Neuronal stem cell (in vitro differentiated cells): ENCODE data around the gene CUBN.

Experiments used
- DNase-seq: peaks from one replicate; pipeline ENCODE4 v3.0.0-alpha.2; 2013; ENCODE audit warnings: low spot score
- H2AFZ ChIP-seq: one replicate; pipeline ENCODE4 v1.6.1; 2013; ENCODE audit warnings: mild to moderate bottlenecking, low read length, inconsistent platforms
- H2AK5ac ChIP-seq: 2 replicates; pipeline ENCODE4 v1.6.1; 2013; ENCODE audit warnings: low read depth, mild to moderate bottlenecking, inconsistent platforms, low read length, moderate library complexity, mixed read lengths
- H2BK120ac ChIP-seq: 2 replicates; pipeline ENCODE4 v1.6.1; 2013; ENCODE audit warnings: low read depth, mild to moderate bottlenecking, inconsistent platforms, low read length, moderate library complexity, mixed read lengths
- H2BK12ac ChIP-seq: one replicate; pipeline ENCODE4 v1.6.1; 2013; ENCODE audit warnings: low read length, inconsistent platforms
- H2BK15ac ChIP-seq: 2 replicates; pipeline ENCODE4 v1.6.1; 2013; ENCODE audit warnings: mild to moderate bottlenecking, low read length, inconsistent platforms, mixed read lengths
- H2BK5ac ChIP-seq: one replicate; pipeline ENCODE4 v1.6.1; 2013; ENCODE audit warnings: inconsistent platforms, mild to moderate bottlenecking, low read length, moderate library complexity
- H3K14ac ChIP-seq: one replicate; pipeline ENCODE4 v1.6.1; 2013; ENCODE audit warnings: low read length, inconsistent platforms
- H3K18ac ChIP-seq: 2 replicates; pipeline ENCODE4 v1.6.1; 2013; ENCODE audit warnings: low read length, inconsistent platforms
- H3K23ac ChIP-seq: 2 replicates; pipeline ENCODE4 v1.6.1; 2013; ENCODE audit warnings: low read depth, mild to moderate bottlenecking, mixed read lengths, low read length, inconsistent platforms; ENCODE audit not compliant: poor library complexity
- H3K27ac ChIP-seq: replicated peaks from 3 replicates; pipeline ENCODE4 v1.5.1; 2013; ENCODE audit warnings: low read length, inconsistent platforms
- H3K27me3 ChIP-seq, 3 experiments: 2 replicates each; pipeline ENCODE4 v1.6.1; 2013; ENCODE audit warnings: low read length in 3 of 3, mild to moderate bottlenecking in 2 of 3, inconsistent platforms in 1 of 3, low read depth in 1 of 3, mixed read lengths in 1 of 3, moderate library complexity in 1 of 3; ENCODE audit not compliant: control insufficient read depth in 3 of 3, insufficient read depth in 3 of 3
- H3K36me3 ChIP-seq, 2 donors: replicated peaks in 1 of 2; 2 replicates each; pipeline ENCODE4 v1.6.1; 2013; ENCODE audit warnings: low read length in 2 of 2; ENCODE audit not compliant: control insufficient read depth in 2 of 2, insufficient read depth in 2 of 2
- H3K4ac ChIP-seq: 2 replicates; pipeline ENCODE4 v1.6.1; 2013; ENCODE audit warnings: inconsistent platforms, mild to moderate bottlenecking, low read length, moderate library complexity
- H3K4me1 ChIP-seq, 2 donors: 1 replicate in 1 of 2; 2 replicates in 1 of 2; pipeline ENCODE4 v1.6.1; 2013; ENCODE audit warnings: low read length in 2 of 2, low read depth in 1 of 2; ENCODE audit not compliant: control insufficient read depth in 2 of 2, insufficient read depth in 1 of 2
- H3K4me2 ChIP-seq: one replicate; pipeline ENCODE4 v1.6.1; 2013; ENCODE audit warnings: mild to moderate bottlenecking, low read length, inconsistent platforms; ENCODE audit not compliant: insufficient read depth, poor library complexity, severe bottlenecking
- H3K4me3 ChIP-seq, 2 donors: 2 replicates each; pipeline ENCODE4 v1.5.1; 2013; ENCODE audit warnings: low read length in 2 of 2, mild to moderate bottlenecking in 2 of 2, inconsistent platforms in 1 of 2, moderate library complexity in 1 of 2
- H3K79me1 ChIP-seq: one replicate; pipeline ENCODE4 v1.6.1; 2013; ENCODE audit warnings: low read depth, mild to moderate bottlenecking, inconsistent platforms, low read length, moderate library complexity
- H3K9ac ChIP-seq: one replicate; pipeline ENCODE4 v1.6.1; 2013; ENCODE audit warnings: mild to moderate bottlenecking, low read depth, low read length, inconsistent platforms; ENCODE audit not compliant: poor library complexity
- H3K9me3 ChIP-seq, 2 donors: replicated peaks in 1 of 2; 2 replicates each; pipeline versions ENCODE3 to v1.6.1; 2013; ENCODE audit warnings: low read length in 2 of 2, mild to moderate bottlenecking in 2 of 2, inconsistent platforms in 1 of 2, low read depth in 1 of 2, mixed read lengths in 1 of 2, moderate library complexity in 1 of 2; ENCODE audit not compliant: control insufficient read depth in 2 of 2, insufficient read depth in 1 of 2
- H4K8ac ChIP-seq: one replicate; pipeline ENCODE4 v1.6.1; 2013; ENCODE audit warnings: low read depth, mild to moderate bottlenecking, inconsistent platforms, low read length, moderate library complexity
- H4K91ac ChIP-seq: one replicate; pipeline ENCODE4 v1.6.1; 2013; ENCODE audit warnings: low read length, low read depth, mild to moderate bottlenecking, inconsistent platforms; ENCODE audit not compliant: poor library complexity
- WGBS, 2 donors: extraction: QIAGEN DNeasy Blood & Tissue Kit; methylation state at CpG; one replicate each; pipeline ENCODE4 v1.1.7; 2013; ENCODE audit warnings: missing lambda C conversion rate in 2 of 2, mixed read lengths in 1 of 2; ENCODE audit not compliant: insufficient read length in 2 of 2, insufficient replicate concordance in 1 of 2; ENCODE audit errors: extremely low coverage in 2 of 2; 5-methylcytosine and 5-hydroxymethylcytosine counted together

The CUBN gene

DNA sequence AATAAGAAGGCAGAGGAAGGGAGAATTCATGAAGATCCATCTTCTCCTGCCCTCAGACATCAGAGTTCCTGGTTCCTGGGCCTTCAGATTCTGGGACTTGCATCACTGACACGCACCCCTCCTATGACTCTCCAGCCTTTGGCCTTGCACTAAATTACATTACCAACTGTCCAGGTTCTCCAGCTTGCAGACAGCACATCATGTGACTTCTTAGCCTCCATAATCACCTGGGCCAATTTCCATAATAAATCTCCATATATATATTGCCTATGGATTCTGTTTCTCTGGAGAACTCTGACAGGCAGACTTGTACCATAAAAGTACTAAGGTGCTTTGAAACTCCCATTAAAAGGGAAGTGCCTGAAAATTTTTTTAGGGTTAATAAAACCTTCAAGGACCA, 335.6 kb downstream of the CUBN start:
- Histone ChIP-seq H3K14ac (no peak overlapping the region), H3K79me1 (no peaks in the 10 kb centered on the region)
- no CpG with 5 or more reads among the region's 1 CpG for WGBS, 2 donors

DNA sequence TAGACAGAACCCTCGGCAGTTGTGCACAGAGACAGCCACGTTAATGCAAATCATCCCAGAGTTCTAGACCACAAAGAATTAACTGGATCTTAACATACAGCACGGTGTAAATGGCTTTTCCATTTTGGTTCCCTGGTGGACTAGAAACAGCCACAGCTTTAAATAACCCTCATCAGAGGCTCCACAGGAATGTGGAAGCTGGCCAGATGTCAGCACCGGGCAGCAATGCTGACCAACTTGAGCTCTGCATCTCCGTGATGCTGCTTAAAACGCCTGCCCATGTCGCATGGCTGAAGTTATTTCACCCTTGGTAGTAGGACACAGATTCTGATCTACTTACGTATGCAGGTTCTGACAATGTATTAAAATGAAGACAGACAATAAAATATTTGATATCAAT, 336.9 kb downstream of the CUBN start:
- Histone ChIP-seq H3K9me3 (peaks cover 0 to 3% of the 10 kb centered on the region in 2 donors), H3K79me1 (no peaks in the 10 kb centered on the region), H2BK5ac (no peak overlapping the region), H3K4me2 (no peak overlapping the region), H3K4me3 (no peak overlapping the region), H3K4me1 (peaks cover 8 to 9% of the 10 kb centered on the region in 2 donors), H3K4ac (no peak overlapping the region), H3K36me3 (no peaks in the 10 kb centered on the region), H3K18ac (no peak overlapping the region), H2AFZ (no peak overlapping the region), H3K23ac (no peak overlapping the region), H3K27me3 (no peaks in the 10 kb centered on the region), H2BK15ac (no peak overlapping the region), H2BK120ac (no peak overlapping the region), H4K8ac (no peak overlapping the region), H3K9ac (no peak overlapping the region), H2BK12ac (no peak overlapping the region), H3K27ac (no peak overlapping the region), H2AK5ac (no peak overlapping the region), H3K14ac (no peak overlapping the region), H4K91ac (no peak overlapping the region)
- DNase-seq = no peak
- no CpG with 5 or more reads among the region's 8 CpGs for WGBS, 2 donors

More for the DNA sequence above, 335.6 kb downstream of the CUBN start:
- Histone ChIP-seq H3K23ac (no peak overlapping the region), H2AK5ac (no peak overlapping the region), H2BK12ac (no peak overlapping the region), H2BK120ac (no peak overlapping the region), H3K9me3 (peaks cover 0 to 3% of the 10 kb centered on the region in 2 donors), H3K4me3 (no peak overlapping the region), H3K4me1 (peaks cover 4 to 9% of the 10 kb centered on the region in 2 donors), H2BK5ac (no peak overlapping the region), H4K91ac (no peak overlapping the region), H2BK15ac (no peak overlapping the region), H3K36me3 (no peaks in the 10 kb centered on the region), H3K27me3 (no peaks in the 10 kb centered on the region), H3K4me2 (no peak overlapping the region), H2AFZ (no peak overlapping the region), H4K8ac (no peak overlapping the region), H3K27ac (no peak overlapping the region), H3K18ac (no peak overlapping the region), H3K9ac (no peak overlapping the region), H3K4ac (no peak overlapping the region)
- DNase-seq = no peak

DNA sequence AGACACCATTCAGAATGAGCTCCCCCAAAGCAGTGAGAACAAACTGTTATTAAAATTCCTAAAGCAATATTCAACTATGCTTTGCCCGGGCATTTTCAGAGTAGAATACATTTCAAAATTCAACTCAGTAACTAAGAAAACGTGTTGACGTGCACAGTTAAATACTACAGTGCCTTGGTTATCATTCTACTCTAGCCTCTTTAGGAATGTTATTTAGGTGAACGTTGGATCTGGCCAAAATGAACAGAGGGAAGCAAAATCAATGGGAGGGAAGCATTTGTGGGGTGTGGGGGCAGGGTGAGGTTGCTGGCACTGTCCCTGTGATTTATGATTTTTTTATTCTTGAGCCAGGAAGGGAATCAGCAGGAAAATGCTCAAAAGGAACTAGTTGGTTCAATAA, 339.8 kb downstream of the CUBN start:
- no peak overlapping the region for H3K4me2 ChIP-seq
- H3K36me3 ChIP-seq = no peaks in the 10 kb centered on the region
- H2BK5ac ChIP-seq = no peak overlapping the region
- H3K18ac ChIP-seq = no peak overlapping the region
- H3K9ac ChIP-seq = no peak overlapping the region
- H4K8ac ChIP-seq = no peak overlapping the region
- WGBS, 2 donors = no CpG with 5 or more reads among the region's 4 CpGs
- no peak overlapping the region for H2AK5ac ChIP-seq
- H3K4ac ChIP-seq = no peak overlapping the region
- H3K9me3 ChIP-seq = no peaks in the 10 kb centered on the region
- no peak overlapping the region for H3K4me3 ChIP-seq
- H3K79me1 ChIP-seq = no peaks in the 10 kb centered on the region
- H3K14ac ChIP-seq = no peak overlapping the region
- no peak overlapping the region for H3K23ac ChIP-seq
- no peaks in the 10 kb centered on the region for H3K27me3 ChIP-seq
- H3K4me1 ChIP-seq = peaks cover 8 to 9% of the 10 kb centered on the region in 2 donors
- H2BK12ac ChIP-seq = no peak overlapping the region
- H2AFZ ChIP-seq = no peak overlapping the region
- no peak overlapping the region for H2BK120ac ChIP-seq
- H3K27ac ChIP-seq = peak overlapping the region; percentile 41
- H4K91ac ChIP-seq = no peak overlapping the region
- H2BK15ac ChIP-seq = no peak overlapping the region
- DNase-seq = no peak

DNA sequence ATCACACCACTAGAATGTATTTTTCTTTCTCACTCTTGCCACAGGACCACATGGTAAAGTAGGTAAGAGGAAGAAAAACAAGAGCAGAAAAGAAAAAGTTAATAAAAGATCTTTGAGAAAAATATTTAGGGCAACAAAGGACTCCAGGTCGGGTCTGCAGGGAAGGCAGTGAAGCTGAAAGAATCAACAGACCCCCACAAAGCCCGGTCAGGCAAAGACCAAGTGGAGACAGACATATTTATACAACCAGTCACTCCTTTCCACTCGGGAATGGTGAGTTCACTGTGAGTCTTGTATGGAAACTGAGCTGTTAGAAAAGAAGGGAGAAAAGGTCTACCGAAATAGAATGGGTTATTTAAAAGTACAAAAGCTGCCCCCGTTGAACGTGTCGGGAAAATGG, 340.4 kb downstream of the CUBN start:
- Histone ChIP-seq H3K4me2 (peak overlapping the region; percentile 11), H2AFZ (peak overlapping the region; percentile 42), H2BK120ac (no peak overlapping the region), H2BK15ac (no peak overlapping the region), H3K4ac (no peak overlapping the region), H3K9ac (no peak overlapping the region), H3K23ac (no peak overlapping the region), H3K27me3 (no peaks in the 10 kb centered on the region), H3K18ac (no peak overlapping the region), H4K91ac (no peak overlapping the region), H3K14ac (no peak overlapping the region), H3K36me3 (no peaks in the 10 kb centered on the region), H3K4me1 (peaks cover 8 to 9% of the 10 kb centered on the region in 2 donors), H2AK5ac (no peak overlapping the region), H3K27ac (peak overlapping the region; percentile 41), H2BK12ac (no peak overlapping the region), H3K9me3 (no peaks in the 10 kb centered on the region), H3K4me3 (no peak overlapping the region), H3K79me1 (no peaks in the 10 kb centered on the region), H2BK5ac (no peak overlapping the region), H4K8ac (no peak overlapping the region)
- WGBS, 2 donors = no CpG with 5 or more reads among the region's 7 CpGs
- peak; percentile 27 for DNase-seq
